Measurements from ENCODE around the gene COMP. TPM values are rescaled to one million over a fixed set of nuclear protein-coding genes. Genes with fewer than 3 reads are reported as not detected.
"Not testable (repeated sequence)": the region's sequence is repeated elsewhere in the genome, so short reads cannot be mapped to it uniquely, and the experiment has no call there.

COMP gene
- total RNA-seq, 2 donors from 2014 or later, result not detected

DNA sequence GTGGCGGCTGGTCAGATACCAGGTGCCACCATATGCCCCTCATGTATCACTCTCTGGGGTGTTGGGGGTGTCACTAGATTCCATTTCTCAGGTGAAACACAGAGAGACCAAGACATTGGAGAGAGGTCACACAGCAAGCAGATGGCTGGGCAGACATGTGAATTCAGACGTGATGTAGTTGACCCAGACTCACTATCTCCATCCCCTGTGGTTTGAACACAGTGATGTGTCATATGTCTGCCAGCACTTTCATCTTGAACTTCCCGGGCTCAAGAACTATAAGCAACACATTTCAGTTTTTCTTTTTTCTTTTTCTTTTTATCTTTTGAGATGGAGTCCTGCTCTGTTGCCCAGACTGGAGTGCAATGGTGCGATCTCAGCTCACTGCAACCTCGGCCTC, 24.6 kb upstream of the COMP start:
- Mint-ChIP-seq H3K4me3 (no peak overlapping the region), H3K4me1 (no peaks in the 10 kb centered on the region), H3K9me3 (no peaks in the 10 kb centered on the region), H3K27me3 (no peaks in the 10 kb centered on the region), H3K27ac (no peak overlapping the region), H3K36me3 (ENCODE audit: low read depth) (no peaks in the 10 kb centered on the region)
- peak; percentile 44 for ATAC-seq (replicated peaks)

DNA sequence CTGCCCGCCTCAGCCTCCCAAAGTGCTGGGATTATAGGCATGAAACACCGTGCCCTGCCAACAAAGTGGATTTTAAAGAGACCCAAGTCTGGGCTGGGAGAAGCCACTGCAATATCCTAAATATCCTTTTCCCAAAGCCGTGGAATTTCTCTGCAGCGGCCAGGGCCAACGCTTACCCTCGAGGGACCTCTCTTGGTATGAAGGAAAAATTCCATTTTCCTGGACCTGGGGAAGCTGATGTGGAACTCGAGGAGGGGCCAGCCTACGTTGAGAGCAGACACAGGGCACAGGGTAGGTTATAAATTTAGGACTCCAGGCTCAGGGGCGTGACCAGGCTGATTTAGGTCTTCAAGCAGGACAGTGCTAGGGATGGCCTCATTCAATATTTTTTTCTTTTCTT, 23.0 kb upstream of the COMP start:
- H3K27me3 Mint-ChIP-seq, result peaks cover 3% of the 10 kb centered on the region
- no peaks in the 10 kb centered on the region for H3K4me1 Mint-ChIP-seq
- no peak for ATAC-seq (replicated peaks)
- no peak overlapping the region for H3K4me3 Mint-ChIP-seq
- H3K36me3 Mint-ChIP-seq (ENCODE audit: low read depth), result no peaks in the 10 kb centered on the region
- no peaks in the 10 kb centered on the region for H3K9me3 Mint-ChIP-seq
- H3K27ac Mint-ChIP-seq, result no peak overlapping the region

DNA sequence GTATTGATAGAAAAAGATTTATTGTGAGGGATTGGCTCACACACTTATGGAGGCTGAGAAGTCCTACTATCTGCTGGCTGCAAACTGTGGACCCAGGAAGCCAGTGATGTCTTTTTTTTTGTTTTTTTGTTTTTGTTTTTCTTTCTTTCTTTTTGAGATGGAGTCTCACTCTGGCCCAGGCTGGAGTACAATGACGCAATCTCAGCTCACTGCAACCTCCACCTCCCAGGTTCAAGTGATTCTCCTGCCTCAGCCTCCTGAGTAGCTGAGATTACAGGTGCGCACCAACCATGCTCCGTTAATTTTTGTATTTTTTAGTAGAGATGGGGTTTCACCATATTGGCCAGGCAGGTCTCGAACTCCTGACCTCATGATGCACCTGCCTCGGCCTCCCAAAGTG, 20.5 kb upstream of the COMP start:
- not testable (repeated sequence) for ATAC-seq (replicated peaks); H3K9me3 Mint-ChIP-seq; H3K4me3 Mint-ChIP-seq; H3K27me3 Mint-ChIP-seq; H3K27ac Mint-ChIP-seq; H3K36me3 Mint-ChIP-seq (ENCODE audit: low read depth); H3K4me1 Mint-ChIP-seq

DNA sequence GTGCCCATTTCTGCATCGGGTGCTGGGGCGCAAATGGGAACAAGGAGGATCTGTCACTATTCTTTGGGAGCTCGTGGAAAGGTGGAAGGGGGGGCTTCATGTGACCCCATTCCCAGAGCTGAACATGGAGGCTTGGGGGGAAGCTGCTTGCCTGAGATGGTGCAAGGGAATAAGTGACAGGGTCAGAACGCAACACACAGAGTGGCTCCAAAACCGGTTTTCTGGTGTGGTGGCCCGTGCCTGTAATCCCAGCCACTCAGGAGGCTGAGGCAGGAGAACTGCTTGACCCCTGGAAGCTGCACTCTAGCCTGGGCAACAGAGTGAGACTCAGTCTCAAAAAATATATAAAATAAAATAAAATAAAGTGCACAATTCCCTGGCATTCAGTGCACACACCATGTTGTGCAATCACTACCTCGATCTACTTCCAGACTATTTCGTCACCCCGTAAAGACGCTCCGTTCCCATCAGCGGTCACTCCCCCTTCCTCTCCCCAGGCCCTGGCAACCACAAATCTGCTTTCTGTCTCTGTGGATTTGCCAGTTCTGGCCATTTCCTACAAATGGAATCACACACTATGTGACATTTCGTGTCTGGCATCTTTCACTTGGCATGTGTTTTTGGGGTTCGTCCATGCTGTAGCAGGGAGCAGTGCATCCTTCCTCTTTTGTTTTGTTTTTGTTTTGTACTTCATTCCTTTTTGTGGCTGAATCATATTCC, 18.2 kb upstream of the COMP start:
- H3K27me3 Mint-ChIP-seq, result peaks cover 3% of the 10 kb centered on the region
- H3K36me3 Mint-ChIP-seq (ENCODE audit: low read depth), result no peaks in the 10 kb centered on the region
- H3K9me3 Mint-ChIP-seq, result no peaks in the 10 kb centered on the region
- no peak overlapping the region for H3K4me3 Mint-ChIP-seq
- no peak overlapping the region for H3K27ac Mint-ChIP-seq
- no peaks in the 10 kb centered on the region for H3K4me1 Mint-ChIP-seq
- no peak for ATAC-seq (replicated peaks)

DNA sequence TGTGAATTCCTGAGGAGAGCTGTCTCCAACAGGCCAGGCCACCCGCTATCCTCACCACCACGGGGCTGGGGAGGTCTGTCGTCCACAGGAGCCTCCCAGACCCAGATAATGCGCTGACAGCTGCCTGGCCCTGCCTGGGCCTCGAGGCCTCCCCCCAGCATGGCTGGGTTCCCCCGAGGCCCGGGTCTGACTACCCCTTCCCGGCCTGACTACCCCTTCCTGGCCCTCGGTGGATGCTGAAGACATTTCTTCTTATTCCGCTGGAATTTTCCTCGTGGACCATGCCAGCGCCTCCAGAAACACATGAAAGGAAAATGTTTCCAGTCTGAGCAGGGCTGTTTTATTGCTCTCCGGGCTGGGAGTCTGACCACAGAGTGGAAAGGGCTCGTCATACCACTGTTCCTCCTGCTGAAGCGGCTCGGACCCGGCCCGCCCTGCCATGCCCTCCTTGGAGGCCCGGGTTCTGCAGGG, 16.8 kb upstream of the COMP start:
- Mint-ChIP-seq H3K36me3 (ENCODE audit: low read depth) (no peaks in the 10 kb centered on the region), H3K27me3 (peaks cover 8% of the 10 kb centered on the region), H3K9me3 (no peaks in the 10 kb centered on the region), H3K27ac (no peak overlapping the region), H3K4me3 (no peak overlapping the region), H3K4me1 (no peaks in the 10 kb centered on the region)
- peak; percentile 14 for ATAC-seq (replicated peaks)

- no peak for ATAC-seq (replicated peaks)
Observed at GRCh38 chr19:18804643-18805042, 13.5 kb upstream of the COMP start.

GRCh38 chr19:18804139-18804601, 13.1 kb upstream of the COMP start:
- Mint-ChIP-seq H3K36me3 (ENCODE audit: low read depth) (no peaks in the 10 kb centered on the region), H3K9me3 (no peaks in the 10 kb centered on the region), H3K4me1 (no peaks in the 10 kb centered on the region), H3K27me3 (peaks cover 5% of the 10 kb centered on the region), H3K4me3 (no peak overlapping the region), H3K27ac (no peak overlapping the region)
- ATAC-seq (replicated peaks), result no peak

More at GRCh38 chr19:18804643-18805042, 13.5 kb upstream of the COMP start:
- Mint-ChIP-seq H3K36me3 (ENCODE audit: low read depth) (no peaks in the 10 kb centered on the region), H3K4me1 (no peaks in the 10 kb centered on the region), H3K27ac (no peak overlapping the region), H3K27me3 (peaks cover 8% of the 10 kb centered on the region), H3K9me3 (no peaks in the 10 kb centered on the region), H3K4me3 (no peak overlapping the region)

- Mint-ChIP-seq H3K27me3 (peaks cover 5% of the 10 kb centered on the region), H3K4me1 (no peaks in the 10 kb centered on the region), H3K36me3 (ENCODE audit: low read depth) (no peaks in the 10 kb centered on the region), H3K27ac (no peak overlapping the region), H3K4me3 (no peak overlapping the region), H3K9me3 (no peaks in the 10 kb centered on the region)
- ATAC-seq (replicated peaks), result no peak
Observed at GRCh38 chr19:18803550-18804138, 12.5 kb upstream of the COMP start.

DNA sequence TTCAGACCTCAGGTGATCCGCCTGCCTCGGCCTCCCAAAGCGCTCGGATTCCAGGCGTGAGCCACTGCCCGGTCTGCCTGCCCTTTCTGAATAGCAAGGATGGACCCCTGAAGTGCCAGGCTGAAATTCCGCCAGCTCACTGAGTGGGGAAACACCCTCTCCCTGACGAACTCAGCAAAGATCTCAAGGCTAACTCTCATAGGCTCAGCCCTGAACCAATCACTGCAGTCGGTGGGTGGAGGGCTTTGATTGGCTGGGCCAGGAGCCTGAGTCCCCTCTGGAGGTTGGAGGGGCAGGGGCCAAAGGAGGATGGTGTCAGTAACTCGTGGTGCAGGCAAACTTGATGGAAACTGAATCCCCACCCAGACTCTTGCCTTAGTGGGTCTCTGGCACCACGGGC, 11.2 kb upstream of the COMP start:
- H3K4me3 Mint-ChIP-seq, result no peak overlapping the region
- H3K36me3 Mint-ChIP-seq (ENCODE audit: low read depth), result no peaks in the 10 kb centered on the region
- H3K9me3 Mint-ChIP-seq, result no peaks in the 10 kb centered on the region
- ATAC-seq (replicated peaks), result no peak
- H3K27me3 Mint-ChIP-seq, result peaks cover 7% of the 10 kb centered on the region
- no peaks in the 10 kb centered on the region for H3K4me1 Mint-ChIP-seq
- no peak overlapping the region for H3K27ac Mint-ChIP-seq

DNA sequence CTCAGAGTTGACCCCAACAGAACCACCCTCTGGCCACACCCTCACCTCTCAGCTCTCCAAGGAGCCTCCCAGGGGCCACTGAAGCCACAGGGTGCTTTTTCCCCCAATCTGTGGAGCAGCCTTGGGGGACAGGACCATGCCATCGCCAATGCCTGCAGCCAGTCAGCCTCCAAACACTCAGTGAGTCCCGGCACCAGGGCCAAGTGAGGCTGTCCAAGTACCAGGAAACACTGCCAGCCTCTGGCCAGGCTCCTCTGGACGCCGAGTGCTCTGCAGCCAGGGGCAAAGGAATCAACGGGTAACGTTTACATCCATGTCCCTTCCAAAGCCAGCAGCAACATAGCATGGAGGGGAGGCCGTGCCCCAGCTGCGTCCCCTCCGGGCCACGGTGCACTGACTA, 9.5 kb upstream of the COMP start:
- Mint-ChIP-seq H3K9me3 (no peaks in the 10 kb centered on the region), H3K4me3 (no peak overlapping the region), H3K27ac (no peak overlapping the region), H3K36me3 (ENCODE audit: low read depth) (no peaks in the 10 kb centered on the region), H3K4me1 (no peaks in the 10 kb centered on the region), H3K27me3 (peaks cover 15% of the 10 kb centered on the region)
- ATAC-seq (replicated peaks), result no peak

GRCh38 chr19:18800079-18800478, 9.0 kb upstream of the COMP start:
- H3K27me3 Mint-ChIP-seq, result peaks cover 15% of the 10 kb centered on the region
- no peaks in the 10 kb centered on the region for H3K36me3 Mint-ChIP-seq (ENCODE audit: low read depth)
- H3K4me1 Mint-ChIP-seq, result no peaks in the 10 kb centered on the region
- H3K4me3 Mint-ChIP-seq, result no peak overlapping the region
- ATAC-seq (replicated peaks), result no peak
- no peaks in the 10 kb centered on the region for H3K9me3 Mint-ChIP-seq
- H3K27ac Mint-ChIP-seq, result no peak overlapping the region

GRCh38 chr19:18799389-18799970, 8.4 kb upstream of the COMP start:
- Mint-ChIP-seq H3K4me3 (no peak overlapping the region), H3K4me1 (no peaks in the 10 kb centered on the region), H3K9me3 (no peaks in the 10 kb centered on the region), H3K27me3 (peaks cover 15% of the 10 kb centered on the region), H3K36me3 (ENCODE audit: low read depth) (no peaks in the 10 kb centered on the region), H3K27ac (no peak overlapping the region)
- ATAC-seq (replicated peaks), result no peak

DNA sequence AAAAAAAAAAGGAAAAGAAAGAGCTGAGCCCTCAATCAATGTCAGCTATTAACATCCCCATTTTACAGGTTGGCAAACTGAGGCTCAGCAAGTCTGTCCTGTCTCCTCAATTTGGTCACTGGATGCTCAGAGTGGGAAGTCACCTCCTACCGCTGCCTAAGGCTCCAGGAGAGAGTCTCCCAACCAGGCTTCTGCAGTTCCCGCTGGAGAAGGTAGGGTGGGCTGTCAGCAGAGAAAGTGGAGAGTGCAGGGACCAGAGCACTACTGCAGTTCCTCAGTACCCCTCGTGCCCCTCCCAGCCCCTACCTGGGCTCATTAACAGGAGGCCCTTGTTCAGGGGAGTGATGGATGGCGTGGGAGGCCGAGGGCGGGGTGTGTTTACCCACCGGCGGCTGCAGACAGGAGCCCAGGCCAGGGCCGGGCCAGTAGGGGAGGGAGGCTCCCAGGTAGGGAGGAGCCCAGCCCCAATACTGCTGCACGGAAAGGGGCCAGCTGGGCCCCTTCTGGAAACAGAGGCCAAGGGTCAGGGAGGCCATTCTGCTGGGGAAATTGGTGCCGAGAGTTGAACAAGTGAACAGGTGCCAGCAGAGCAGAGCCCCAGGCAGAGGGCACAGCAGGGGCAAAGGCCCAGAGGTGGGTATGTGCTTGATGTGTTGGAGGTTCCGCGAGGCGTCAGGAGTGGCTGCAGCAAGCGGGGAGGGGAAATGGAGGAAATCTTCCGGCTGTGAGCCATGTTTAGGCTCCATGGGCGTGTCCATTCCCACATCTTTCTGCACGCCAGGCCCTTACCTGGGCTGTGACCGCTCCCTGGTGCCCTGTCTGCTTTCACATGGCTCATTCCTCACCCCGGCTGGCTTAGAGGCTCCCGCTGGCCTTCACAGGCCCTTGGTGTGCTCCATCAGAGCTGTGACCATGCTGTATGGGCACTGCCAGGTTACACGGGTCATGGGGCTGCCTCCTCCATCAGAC, 7.6 kb upstream of the COMP start:
- no peaks in the 10 kb centered on the region for H3K9me3 Mint-ChIP-seq
- no peak overlapping the region for H3K4me3 Mint-ChIP-seq
- peaks cover 13% of the 10 kb centered on the region for H3K27me3 Mint-ChIP-seq
- no peak overlapping the region for H3K27ac Mint-ChIP-seq
- ATAC-seq (replicated peaks), result no peak
- H3K4me1 Mint-ChIP-seq, result no peaks in the 10 kb centered on the region
- no peaks in the 10 kb centered on the region for H3K36me3 Mint-ChIP-seq (ENCODE audit: low read depth)

DNA sequence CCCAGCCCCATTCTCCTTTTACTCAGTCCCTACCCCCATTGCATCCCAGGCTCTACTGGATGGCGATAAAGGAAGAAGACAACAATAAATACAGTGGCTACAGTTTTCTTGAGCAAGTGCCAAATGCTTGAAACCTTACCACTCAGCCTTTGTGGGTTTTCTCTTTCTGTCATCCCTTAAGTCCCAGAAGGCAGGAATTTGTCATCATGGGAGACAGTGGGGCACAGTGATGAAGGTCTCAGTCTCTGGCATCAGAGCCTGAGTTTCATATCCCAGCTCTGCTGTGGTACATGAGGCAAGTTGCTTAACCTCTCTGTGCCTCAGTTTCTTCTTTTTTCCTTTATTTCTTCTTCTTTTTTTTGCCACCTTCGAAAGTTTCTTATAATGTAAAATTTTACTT, 5.1 kb upstream of the COMP start:
- Mint-ChIP-seq H3K4me3 (no peak overlapping the region), H3K9me3 (no peaks in the 10 kb centered on the region), H3K4me1 (no peaks in the 10 kb centered on the region), H3K27ac (no peak overlapping the region), H3K36me3 (ENCODE audit: low read depth) (no peaks in the 10 kb centered on the region), H3K27me3 (peaks cover 18% of the 10 kb centered on the region)
- peak; percentile 50 for ATAC-seq (replicated peaks)
